Posterior cingulate gyrus (tissue), 11 donors: Measurements from ENCODE around the gene GSX1.
A peak's percentile ranks its signal among the peaks of the same experiment; 100 is the strongest.
"Not testable (repeated sequence)": the region's sequence is repeated elsewhere in the genome, so short reads cannot be mapped to it uniquely, and the experiment has no call there.

Source experiments
- DNase-seq, 10 donors: peaks; one replicate each; pipeline versions ENCODE4 v3.0.0 to v3.0.0-alpha.2; 2020 to 2021; ENCODE audit warnings: mixed read lengths in 3 of 10
- intact Hi-C: fragments of 100-400 bp; cut with DNase I; formaldehyde crosslinking; loops from one replicate; pipeline ENCODE4 v1.15.1; 2023

The GSX1 gene

GRCh38 chr13:27792393-27793218 is at the start of gene GSX1:
Gene GSX1 (plus strand): TSS chr13:27792483. CDS start chr13:27792691, 208 bp downstream.
- DNase-seq, result peak in 9 of 10 donors; percentile 19 to 92 (median 40)
- intact Hi-C loops, result no loop called here

DNA sequence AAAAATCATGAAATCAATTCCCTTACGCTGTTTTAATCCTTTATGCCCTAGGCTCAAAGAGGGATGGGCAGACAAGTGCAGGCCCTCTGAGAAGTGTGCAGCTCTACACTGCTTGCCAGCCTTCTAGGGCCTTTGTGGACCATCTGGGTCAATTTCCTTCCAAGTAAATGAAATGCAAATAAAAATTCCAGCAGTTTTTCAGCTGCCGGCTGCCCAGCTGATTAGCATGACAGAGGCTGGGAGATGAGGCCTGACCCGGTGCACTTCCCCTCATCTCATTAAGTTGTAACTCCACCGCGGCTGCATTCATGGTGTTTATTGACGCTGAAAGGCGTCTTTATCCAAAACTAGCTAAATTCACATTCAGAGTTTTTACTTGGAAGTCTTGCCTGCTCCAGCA is 47.5 kb upstream of the GSX1 start:
- intact Hi-C loops, result no loop called here
- peak in 2 of 10 donors; percentile 8 to 83 for DNase-seq

DNA sequence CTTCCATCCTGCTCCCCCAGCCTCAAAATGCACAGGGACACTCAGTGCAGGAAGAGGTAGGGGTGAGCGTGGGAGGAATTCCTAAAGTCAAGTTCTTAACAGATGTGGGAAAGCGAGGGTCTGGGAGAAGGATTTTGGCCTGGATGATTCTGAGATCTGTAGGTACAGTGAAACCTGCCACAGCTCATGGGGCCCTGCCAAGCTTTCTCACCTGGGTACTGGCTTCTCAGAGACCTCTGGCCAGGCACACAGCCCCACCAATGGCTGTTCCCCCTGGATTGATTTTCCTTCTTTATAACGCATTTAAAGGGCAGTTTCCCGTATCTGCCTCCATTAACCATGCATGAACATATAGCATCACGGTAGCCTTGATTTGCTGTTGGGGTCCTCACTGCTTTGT is 47.0 kb upstream of the GSX1 start:
- no peak for DNase-seq
- intact Hi-C loops, result no loop called here

- intact Hi-C loops, result not testable (repeated sequence)
- DNase-seq, result peak in 1 of 10 donors; percentile 84
These were observed 44.1 kb upstream of the GSX1 start for GRCh38 chr13:27748143-27748542.

GRCh38 chr13:27751953-27752532 is 40.2 kb upstream of the GSX1 start:
- DNase-seq, result no peak
- intact Hi-C loops, result no loop called here

GRCh38 chr13:27765650-27766049 is 26.6 kb upstream of the GSX1 start:
- intact Hi-C loops, result no loop called here
- no peak for DNase-seq

GRCh38 chr13:27770809-27771208 is 21.5 kb upstream of the GSX1 start:
- DNase-seq, result no peak

DNA sequence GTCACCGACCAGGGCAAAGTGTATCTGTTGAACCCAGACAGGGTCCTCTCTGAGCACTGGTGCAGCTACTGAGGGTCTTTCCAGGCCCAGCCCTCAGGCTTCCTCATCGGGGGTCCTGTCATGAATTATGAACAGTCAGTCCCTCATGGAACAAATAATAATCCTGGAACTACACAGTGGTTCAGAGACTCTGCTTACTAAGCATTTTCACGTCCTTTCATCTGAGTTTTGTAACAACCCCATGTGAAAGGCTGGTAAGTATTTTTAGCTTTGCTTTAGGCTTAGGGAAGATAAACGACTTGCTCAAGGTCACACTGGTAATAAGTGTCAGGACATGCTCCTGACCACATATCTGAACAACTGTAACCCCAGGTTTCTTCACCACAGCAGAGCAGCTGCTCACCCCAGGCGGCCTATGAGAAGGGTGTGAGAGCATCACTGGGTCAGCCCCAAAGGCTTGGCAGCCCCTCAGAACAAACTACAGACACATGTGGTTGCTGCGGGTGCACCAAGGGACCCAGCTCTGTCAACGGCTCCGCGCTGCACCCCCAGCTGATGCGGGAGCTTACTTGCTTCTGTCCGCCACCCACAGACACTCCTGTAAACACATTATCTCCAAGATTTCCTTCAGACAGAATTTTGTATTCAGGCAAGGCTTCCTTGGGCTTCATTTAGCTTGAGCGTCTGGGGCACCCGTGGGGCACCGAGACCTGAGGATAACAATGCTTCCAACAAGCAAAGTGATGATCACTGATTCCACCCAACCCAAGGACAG is 19.4 kb upstream of the GSX1 start:
- intact Hi-C loops, result no loop called here
- DNase-seq, result no peak

More at GRCh38 chr13:27770809-27771208, 21.5 kb upstream of the GSX1 start:
- intact Hi-C loops, result no loop called here

DNA sequence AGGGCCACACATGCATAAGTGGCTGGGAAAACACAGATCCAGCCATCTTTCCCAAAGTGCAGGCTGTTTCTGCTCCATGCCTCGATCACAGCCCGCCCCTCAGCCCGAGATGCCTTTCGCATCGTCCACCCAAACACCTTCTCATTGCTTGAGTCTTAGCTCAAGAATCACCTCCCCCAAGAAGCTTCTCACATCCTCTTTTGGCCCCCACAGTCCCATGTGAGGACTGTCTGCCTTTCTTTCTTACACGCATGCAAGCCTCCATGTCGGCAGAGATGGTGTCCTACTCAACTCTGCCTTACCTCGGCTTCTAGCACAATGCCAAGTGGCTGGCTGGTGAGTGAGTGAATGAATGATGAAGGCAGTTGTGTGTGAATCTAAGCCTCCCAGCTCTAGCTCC is 18.1 kb upstream of the GSX1 start:
- intact Hi-C loops, result no loop called here
- DNase-seq, result no peak

DNA sequence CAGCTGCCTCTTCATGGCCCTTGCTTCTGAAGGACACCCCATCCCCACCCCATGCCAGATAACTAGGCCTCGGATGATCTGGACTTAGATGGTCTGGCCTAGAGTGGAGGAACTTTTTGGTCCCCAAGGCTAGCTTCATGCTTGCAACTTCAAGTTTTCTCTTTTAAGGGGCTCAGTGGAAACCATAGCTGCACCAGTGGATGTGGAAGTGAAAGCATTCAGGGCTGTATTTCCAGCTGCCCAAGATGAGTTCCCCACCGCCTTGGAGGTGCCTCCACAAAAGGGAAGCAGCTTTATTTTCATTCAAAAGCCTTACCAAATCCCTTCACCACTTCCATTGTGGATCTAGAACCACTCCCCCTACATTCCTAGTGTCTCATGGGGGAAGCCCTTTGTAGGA is 17.6 kb upstream of the GSX1 start:
- intact Hi-C loops, result no loop called here
- DNase-seq, result no peak

GRCh38 chr13:27775943-27776342 is 16.3 kb upstream of the GSX1 start:
- no peak for DNase-seq
- intact Hi-C loops, result no loop called here

DNA sequence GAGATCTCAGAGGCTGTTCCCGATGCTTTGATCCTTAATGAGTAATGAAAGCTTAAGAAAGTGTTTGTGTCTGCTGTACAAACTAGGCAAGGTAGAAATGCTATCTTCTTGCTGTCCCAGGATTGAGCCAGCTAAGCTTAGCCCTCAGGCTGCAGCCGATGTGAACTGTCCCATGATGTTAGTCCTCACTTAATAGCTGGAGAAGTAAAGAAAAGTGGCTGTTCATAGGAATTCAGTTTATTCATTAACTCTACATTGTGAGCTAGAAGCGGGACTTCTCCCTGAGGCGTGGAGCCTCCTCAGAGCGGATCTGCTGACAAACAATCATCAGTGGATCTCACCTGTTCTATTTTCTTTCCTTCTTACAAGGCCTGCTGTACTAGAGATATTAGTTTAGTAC is 10.1 kb upstream of the GSX1 start:
- intact Hi-C loops, result no loop called here
- no peak for DNase-seq

DNA sequence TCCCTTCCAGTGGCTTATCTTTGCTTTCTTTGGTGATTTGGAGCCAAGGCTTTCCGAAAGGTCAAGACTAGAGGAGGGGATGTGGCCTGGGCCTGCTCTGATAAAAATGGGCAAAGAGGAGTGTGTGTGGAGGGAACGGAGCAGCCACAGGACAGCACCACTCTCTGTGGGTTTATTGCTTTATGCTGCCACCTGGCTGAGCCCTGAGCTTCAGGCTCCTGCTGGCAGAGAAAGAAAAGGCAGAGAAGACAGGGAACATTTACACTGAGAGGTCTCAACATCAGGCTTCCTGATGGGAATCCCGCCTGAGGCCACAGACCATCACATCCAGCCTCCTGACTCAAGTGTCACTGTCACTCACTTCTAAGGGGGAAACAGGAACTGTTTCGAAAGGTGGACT is 9.2 kb upstream of the GSX1 start:
- peak in 6 of 10 donors; percentile 39 to 89 (median 68) for DNase-seq
- intact Hi-C loops, result no loop called here

GRCh38 chr13:27788271-27788670 is 4.0 kb upstream of the GSX1 start:
- DNase-seq, result no peak
- intact Hi-C loops, result no loop called here

DNA sequence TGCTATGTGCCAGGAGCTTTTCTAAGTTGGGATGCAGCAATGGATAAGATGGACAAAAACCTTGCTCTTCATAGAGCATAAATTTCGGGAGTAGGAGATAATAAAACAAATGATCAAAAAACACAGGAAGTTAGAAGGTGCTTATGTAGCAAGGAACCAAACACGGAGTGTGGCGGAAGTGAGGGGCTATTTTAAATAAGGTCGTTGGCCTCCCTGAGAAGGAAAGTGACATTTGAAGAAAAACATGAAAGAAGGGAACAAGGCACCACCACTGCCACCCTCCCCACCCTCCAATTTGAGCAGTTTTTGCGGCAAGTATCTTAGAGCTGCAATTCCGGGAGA is 3.2 kb upstream of the GSX1 start:
- no peak for DNase-seq
- intact Hi-C loops, result no loop called here

DNA sequence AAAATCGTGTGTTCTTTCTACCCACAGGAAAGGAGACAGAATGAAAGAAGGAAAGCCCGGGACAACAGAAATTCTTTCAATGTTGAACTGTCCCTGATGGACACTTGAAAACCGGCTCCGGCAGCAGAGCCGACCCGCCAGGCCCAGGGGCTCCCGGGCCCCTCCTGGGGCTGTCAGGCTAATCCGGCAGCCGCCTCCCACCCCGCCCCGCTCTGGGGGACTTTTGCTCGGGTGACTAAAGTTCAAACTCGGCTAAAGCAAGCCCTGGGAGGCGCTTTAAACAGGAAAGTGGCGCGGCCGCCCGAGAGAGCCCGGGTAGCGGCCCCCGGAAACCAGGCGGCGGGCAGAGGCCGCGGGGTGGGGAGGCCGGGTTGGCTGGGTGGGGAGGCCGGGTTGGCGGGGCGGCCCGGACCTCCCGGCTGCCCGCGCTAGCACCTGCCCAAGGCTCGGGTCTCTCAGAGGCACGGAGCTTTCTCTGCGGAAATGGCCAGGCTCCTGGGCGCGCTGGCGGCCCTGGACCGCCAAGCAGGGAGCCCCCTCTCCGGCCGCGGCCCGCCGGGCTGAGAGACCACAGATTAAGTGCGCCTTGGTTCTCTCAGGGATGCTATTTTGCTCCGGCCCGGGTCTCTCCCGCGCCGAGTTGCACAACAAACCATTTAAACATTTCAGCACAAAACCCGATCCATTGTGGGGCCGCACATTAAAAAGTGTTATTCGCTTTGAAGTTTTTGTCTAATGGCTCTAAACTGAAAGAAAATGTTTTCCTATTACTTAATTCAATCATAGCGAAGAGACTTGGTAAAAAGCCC is 2.6 kb upstream of the GSX1 start:
- DNase-seq, result no peak
- intact Hi-C loops, result no loop called here

- no peak for DNase-seq
- intact Hi-C loops, result no loop called here
These were observed 1.8 kb upstream of the GSX1 start for GRCh38 chr13:27790523-27790922.

DNA sequence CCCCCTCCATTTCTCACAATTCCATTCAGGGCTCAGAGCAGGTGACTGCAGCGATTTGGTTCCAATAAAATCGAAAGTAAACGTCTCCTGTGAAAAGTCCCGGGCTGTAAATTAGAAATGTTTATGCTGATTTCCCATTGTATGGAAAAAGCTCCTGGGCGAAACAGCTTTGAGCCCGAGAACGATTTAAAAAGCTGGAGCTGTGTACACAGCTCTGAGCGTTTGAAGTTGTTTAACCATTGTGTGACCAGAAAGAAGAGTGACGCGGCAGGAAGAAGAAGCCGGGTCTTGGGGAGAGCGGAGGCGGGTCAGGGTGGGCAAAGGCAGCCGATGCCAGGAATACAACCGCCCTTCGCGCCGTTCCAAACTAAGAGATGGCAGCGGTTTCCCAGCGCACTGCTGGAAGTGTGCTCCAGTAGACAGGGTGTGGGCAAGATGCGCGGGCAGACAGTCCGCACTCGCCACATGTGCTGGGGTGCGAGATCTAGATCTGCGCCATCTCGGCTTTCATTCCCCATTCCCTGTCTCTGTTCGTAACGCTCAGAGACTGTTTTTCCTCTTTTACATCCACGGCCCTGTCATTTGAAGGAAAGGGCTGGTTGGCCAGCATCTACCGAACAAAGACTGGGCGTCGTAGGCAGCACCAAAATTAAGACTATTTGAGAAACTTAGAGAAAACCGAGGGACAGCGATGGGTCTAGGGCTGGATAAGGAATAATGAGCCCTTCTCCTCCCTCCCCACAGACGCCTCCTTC is 960 bp upstream of the GSX1 start:
- no peak for DNase-seq

DNA sequence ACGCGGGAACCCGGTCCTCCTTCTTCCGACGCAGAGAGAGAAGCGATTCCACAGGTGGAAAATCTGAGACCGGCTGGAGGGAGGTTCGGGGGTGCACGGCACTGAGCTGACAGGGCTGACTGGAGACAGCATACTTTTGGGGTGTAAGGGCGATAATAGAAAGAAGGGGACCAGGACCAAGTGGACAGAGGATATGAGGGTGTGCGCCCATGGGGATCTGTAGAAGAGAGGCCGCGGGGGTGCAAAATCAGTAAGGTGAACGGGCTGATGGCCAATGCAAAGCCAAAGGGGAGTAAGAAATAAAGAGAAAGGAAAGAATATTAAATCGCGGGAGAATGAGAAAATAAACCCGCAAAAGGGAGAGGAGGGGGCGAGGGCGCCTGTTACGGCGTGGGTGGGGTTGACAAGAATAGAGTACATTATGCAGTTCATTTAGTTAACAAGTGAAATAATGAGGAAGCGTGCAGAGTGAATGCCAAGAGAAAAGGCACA is 336 bp upstream of the GSX1 start:
- intact Hi-C loops, result no loop called here
- no peak for DNase-seq

More for the DNA sequence above, 960 bp upstream of the GSX1 start:
- intact Hi-C loops, result no loop called here
